Adrenal gland (tissue), 5 donors: ENCODE data around the gene DDX47.

Experiments used
- CTCF ChIP-seq, 6 experiments: fragments of 450-650 bp in 4 of 6; fragments of 200-600 bp in 2 of 6; sonication (generic) in 1 of 6; IDR thresholded peaks; 1 replicate in 5 of 6; 2 replicates in 1 of 6; pipeline versions ENCODE4 v1.5.1 to v1.8.0; 2016 to 2021; ENCODE audit warnings: antibody characterized with exemption in 6 of 6, mild to moderate bottlenecking in 2 of 6, moderate library complexity in 1 of 6
- POLR2A ChIP-seq, 2 donors: fragments of 450-650 bp; IDR thresholded peaks; one replicate each; pipeline ENCODE4 v1.6.1; 2017; ENCODE audit warnings: antibody characterized with exemption in 2 of 2, mild to moderate bottlenecking in 2 of 2, moderate library complexity in 1 of 2
- donor health status: DM: no; HTN: no; CAD: no.

GRCh38 chr12:12804432-12804886, 8.7 kb upstream of the DDX47 start:
- TF ChIP-seq CTCF (IDR thresholded peaks at IDR 0.05) (no peak), POLR2A (IDR thresholded peaks at IDR 0.05) (no peak)
